HG02840 (cell line): Measurements from ENCODE around the gene FOXD2.

Source experiments
- ATAC-seq: cut with Tn5 transposase; IDR thresholded peaks from one replicate; pipeline ENCODE4 v1.9.1; 2021; ENCODE audit warnings: mild to moderate bottlenecking, moderate library complexity, moderate number of reproducible peaks; ENCODE audit not compliant: unreplicated experiment, low FRiP score

FOXD2 gene

DNA sequence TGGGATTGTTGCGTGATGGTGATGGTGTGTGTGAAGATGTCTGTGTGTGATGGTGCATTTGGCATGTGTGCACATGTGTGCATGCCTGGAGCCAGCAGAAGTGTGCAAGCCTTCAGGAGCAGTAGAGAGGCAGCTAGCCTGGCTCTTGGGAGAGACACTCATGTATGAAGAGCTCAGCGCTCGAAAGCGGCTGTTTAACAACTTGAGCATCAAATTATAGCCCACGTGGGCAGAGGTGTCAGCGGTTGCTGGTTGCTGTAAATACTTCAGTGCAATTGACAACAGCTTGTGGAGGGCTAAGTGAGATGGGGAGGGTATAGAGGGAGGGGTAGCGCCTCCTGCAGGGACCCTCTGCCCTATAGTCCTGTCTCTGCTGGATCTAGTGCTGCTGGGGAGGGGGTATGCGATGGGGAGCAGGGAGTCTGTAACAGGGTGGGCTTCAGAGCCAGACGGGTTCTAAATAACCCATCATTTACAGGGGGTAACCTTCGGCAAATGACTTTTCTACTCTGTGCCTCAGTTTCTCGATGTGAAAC, 21.5 kb downstream of the FOXD2 start:
- no peak for ATAC-seq

DNA sequence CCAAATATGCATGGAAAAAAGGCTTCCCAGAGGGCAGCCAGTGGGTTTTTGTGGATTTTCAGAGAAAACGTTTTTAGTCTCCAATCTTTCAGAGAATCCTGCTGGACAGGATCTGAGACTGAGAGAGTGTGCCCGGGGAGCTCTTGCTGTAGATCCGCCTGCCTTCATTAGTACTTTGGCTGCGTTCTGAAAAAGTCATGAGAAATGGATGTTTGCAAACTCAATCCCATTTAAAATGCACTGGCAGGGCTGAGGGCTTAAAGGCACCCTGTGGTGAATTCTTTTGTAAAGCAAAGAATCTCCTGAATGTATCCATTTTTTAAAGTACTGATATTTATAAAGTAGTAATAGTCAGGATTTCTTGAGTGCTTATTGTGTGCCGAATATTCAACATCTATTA, 22.2 kb downstream of the FOXD2 start:
- no peak for ATAC-seq

DNA sequence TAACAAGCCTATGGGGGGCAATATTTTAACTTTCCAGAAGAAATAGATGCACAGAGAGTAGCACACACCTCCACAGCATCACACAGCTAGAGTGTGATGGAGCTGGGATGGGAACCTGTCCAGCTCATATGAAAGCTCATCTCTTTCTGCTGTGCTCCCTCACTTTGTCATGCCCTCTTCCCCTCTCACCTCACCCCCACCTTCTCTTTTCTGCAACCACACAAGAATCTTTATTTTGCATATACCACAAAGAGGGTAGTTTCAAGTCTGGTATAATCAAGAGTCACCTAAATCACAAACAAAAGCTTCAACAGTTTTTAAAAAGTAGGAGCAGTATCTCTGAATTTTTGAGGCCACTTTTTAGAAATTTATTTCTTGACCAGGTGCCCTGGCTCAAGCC, 22.6 kb downstream of the FOXD2 start:
- ATAC-seq = no peak

DNA sequence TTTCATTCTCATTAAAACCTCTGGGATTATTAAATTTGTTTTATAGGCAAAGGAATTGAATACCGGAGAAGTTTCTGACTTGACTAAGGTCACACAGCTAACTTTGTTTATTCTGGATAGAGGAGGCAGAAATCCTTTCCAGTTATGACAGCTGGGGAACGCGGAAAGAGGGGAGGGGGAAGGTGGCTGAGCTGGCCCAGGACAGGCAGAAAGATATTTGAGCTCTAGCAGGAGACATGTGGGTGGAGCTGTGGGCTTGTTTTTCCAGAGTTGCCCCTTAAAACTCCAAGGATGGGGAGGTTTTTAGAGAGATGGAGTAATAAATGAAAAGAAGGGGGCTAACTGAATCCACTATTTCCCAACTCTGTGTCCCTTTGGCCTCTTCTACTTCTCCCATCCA, 27.8 kb downstream of the FOXD2 start:
- no peak for ATAC-seq

DNA sequence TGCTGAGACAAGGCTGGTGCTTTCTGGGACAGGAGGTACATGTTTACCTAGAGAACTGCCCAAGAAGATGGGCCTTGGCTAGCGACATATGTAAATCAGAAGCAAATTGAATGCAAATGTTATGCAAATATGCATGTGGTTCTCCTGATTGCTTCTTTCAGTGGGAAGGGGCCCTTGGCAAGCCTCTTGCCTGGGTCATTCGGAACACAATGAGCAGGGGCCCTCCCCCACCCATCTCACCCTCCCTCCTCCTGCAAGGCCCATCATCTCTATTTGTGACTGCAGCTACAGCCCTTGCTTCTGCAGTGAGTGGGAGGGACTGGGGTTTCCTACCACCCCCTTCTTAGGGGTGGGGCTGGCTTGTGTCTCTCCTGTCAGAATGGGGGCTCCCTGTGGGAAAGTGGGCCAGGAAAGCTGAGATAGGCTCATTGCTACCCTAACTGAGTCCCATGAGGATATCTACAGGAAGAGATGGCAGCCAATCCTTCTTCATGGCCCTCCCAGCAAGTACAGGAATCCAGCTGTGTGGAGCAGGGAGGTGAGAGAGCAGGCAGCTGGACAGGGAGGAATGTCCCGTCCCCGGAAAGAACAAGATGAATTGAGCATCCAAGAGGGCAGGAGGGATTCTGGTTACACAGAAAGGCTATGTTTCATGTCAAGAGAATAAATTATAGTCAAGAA, 31.0 kb downstream of the FOXD2 start:
- no peak for ATAC-seq

DNA sequence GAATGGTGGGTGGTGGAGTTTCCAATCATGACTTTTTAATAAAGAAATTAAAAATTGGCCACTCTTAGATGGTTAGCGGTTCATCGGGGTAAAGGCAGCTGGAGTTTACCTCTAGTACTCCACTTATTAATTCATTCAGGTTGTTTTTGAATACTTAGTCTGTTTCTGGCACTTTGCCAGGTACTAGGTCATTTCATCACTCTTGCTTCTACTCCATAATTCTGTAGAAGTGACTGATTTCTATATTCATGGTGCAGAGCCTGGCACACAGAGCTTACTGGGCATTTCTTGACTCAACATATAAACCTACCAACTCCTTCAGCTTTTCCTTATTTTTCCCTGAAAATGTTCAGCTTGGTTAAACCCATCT, 31.5 kb downstream of the FOXD2 start:
- ATAC-seq = no peak

DNA sequence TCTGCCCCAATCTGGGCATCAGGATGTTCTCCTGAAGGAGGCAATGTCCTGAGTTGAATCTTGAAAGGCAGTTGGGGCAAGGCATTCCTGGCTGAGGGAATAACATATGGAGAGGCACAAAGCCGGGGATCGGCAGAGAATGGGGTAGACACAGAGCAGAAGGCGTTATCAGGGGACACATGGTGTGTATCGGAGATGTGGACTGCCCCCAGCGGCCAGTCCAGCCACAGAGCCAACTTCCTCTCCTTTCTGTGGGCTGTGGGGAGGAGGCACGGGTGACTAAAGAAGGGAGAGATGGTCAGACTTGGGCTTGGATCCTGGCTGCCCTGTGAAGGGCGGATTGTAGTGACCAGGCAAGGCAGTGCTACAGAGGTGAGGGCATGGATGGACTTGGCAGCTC, 32.1 kb downstream of the FOXD2 start:
- no peak for ATAC-seq

DNA sequence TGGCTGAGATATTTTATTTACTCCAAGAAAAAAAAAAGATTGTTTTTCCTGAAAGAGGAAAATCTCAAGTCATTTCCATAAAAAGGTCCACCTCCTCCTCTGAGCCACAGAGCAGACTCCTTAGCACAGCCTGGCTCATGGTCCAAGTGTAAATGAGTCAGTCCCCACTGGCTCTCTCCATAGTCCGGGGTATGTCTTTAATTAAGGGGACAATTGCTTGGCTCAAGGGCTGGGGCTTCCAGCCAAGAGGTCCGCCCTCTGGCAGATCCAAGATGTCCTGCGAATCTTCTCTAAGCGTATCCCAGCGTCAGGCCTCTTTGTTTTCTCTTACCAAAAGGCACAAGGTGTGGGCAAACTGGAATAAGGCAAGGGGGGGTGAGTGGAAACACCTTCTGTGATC, 33.3 kb downstream of the FOXD2 start:
- no peak for ATAC-seq

DNA sequence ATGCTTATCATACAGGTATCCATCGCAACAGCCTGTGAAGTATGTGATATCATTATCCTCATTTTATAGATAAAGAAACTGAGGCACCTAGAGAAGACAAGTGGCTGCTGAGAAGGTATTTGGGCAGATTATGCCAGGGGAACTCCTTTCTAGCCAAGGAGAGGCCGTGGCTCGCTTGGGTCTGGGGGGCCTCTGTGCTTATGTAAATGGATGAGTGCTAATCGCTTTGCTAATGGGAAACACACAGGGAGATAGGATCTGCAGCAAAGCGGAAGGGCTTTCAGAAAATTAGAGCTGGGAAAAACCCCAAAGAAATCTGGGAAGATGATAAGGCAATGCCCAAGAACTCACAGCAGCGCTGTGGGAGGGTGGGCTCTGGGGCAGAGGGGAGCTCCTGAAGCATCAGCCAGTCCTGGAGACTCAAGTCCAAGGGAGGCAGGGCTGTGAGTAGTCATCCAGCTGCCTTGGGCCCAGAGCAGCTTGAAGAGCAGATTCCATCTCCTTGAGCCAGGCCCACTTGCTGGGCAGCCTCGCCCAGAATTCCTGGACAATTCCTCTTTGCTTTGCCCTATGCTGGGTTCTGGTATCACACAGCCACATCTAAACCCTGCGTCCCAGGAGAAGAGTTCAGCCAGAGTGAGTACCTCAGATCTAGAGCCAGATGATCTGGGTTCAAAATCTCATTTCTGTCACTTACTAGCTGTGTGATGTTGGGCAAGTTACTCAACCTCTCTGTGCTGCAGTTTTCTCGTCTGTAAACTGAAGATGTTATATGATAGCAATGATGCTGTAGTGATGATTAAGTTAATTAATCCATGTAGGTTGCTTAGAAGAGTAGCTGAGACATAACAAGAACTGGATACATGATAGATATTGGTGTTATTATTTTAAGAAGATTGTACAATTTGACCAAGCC, 36.7 kb downstream of the FOXD2 start:
- ATAC-seq = no peak

DNA sequence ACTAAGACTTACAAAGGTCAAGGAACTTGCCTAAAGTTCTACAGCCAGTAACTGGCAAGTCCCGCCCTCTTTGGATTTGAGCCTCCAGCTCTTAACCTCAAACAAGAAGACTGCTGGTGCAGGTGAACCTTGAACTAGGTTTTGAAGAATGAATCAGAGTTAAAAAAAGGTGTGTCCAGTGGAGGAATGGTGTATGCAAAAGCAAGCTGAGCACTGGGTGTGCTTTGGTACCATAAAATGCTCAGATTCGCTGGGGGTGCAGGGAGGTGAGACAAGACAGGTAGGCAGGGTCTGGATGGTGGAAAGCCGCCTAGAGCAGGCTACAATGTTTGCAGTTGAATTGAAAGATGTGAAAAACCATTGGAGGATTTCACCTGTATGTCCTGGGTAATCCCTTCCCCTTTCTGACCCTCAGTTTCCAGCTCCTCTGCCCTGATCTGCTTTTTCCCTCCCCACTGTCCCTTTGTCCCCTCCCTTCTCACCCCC, 39.8 kb downstream of the FOXD2 start:
- no peak for ATAC-seq

DNA sequence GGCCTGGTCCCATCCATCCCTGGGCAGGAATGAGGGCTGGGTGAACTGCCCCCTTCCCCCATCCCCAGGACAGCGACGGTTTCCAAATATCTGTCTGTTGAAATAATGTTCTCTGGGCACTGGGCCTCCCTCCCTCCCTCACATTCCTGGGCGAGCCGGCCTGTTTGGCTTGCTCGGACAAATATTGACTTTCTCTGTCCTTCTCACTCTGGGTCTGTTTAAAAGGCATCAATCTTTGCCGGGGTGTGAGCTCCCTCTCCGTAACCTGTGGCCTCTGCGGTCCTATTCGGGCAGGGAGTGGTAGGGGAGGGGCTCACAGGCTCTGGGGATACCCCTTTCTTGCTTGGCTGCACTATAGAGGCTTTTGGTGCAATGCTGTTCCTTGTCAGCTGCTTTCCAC, 40.2 kb downstream of the FOXD2 start:
- no peak for ATAC-seq

DNA sequence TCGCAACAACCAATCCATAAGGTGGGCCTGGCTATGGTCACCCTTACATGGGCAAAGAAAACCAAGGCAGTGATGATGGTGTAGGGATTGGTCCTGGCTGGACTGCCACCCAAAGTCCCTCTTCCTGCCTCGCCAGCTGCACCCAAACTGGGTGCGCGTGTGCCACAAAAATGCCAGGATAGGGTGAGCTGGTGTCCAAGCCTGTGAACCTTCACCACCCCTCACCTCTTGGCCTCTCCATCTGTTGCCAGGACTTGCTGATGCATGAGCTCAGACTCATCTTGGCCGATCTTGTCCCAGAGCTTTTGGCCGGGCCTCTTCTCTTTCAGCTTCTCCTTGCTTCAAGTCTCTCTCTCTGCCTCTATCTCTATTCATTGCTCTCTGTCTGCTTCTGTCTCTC, 41.8 kb downstream of the FOXD2 start:
- no peak for ATAC-seq

DNA sequence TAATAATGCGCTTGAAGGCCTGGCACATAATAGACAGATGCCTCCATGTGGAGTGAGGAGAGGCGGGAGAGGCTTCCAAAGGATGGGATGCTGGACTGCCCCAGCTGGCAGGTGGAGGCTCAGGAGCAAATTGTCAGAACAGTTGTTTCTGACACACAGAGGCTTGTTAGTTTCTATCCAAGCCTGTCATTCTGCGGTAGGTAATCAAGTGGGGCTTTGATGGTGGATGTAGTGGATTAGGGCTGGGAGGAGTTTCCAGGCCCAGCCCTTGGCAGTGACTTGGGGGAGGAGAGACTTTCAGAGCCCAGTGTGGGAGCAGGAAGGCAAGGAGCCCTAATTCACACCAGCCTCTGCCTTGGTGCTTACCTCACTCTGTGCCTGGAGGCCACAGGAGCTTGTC, 44.1 kb downstream of the FOXD2 start:
- no peak for ATAC-seq

DNA sequence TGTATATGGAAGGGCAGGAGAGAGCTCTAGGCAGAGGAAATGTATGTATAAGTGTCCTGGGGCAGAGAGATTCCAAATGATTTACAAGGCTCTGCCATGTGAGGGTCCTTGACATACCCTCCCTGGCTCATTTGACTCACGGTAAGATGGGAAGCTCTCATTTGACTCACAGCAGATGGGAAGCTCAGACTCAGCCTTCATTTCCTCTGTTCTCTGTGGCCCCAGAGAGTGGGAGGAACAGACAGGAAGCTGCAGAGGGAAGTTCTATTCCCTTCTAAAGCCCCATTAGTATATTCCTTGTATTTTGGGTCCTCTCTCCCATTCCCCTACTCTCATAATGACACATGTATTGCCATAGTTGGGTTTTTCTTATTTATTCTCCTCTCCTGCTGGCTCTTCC, 44.9 kb downstream of the FOXD2 start:
- no peak for ATAC-seq

DNA sequence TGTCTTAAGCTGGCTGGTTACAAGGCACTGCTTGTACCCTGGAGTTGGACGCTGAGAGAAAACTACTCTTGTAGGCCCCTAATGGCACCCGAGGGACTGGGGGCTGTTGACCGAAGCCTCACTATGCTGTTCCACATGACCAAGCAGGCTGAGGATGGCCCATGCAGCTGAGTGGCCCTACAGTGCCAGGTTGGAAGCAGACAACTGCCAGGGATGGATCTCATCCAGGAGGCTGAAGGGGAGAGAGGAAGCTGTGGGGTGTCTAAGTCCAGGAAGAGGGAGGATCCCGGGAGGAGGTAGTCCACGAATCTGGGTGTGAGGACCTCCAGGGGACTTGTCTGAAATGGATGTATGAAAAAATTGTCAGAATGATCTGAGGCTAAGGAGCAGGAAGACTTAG, 45.8 kb downstream of the FOXD2 start:
- ATAC-seq = no peak

DNA sequence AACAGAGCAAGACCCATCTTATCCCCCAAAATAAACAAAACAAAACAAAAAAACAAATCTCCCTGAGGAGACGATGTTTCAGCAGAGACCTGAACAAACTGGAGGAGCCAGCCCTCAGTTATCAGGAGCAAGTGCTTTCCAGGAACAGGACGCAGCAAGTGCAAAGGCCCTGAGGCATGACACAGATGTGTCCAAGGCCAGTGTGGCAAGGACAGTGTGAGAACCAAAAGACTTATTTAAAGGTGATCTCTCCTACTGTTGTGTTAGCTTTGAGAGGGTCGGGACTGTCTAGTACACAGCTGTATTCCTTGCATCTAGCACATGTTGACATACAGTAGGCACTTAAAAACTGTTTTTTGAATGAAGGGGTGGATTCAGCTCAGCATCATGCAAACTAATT, 48.0 kb downstream of the FOXD2 start:
- no peak for ATAC-seq

DNA sequence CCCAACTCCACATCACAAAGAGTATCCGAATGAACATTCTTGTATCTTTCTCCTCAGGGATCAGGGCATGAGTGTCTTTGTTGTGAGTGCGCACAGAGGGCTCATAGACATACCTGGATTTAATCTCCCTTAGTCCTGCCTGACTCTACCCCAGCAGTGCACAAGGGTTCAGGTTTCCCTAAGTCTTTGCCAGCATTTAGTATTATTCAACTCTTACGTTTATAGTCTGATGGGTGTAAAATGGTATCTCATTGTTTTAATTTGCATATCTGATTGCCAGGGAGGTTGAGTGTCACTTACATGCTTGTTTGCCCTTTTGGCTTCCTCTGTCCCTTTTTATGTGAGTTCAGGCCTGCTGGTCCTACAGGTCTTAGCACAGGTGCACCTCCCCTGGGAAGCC, 49.5 kb downstream of the FOXD2 start:
- ATAC-seq = no peak

DNA sequence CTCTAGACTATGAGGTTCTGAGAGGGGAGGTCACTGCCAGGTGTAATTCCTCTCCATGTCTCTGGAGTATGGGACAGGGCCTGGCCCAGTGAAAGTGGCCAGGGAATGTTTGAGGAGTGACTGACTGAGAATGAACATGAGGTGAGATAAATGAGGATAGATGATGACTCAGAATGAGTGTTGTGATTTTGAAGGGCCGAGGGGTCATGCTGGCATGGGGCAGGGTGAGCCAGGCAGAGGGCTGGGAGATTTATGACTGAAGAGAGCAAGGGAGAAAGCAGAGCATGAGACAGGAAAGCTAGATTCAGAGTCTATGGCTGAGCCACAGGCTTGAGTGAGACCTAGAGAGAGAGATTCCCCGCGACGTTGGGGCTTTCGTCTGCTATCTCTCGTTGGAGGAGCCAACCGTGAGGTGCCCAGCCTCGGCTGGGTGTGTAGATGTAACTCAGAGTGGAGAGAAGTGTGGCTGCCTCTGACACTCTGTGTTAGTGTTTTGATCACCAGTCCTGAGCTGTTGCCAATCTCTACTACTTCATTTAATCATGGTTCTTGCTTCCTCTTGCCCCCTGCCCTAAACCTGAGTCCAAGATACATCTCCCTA, 50.1 kb downstream of the FOXD2 start:
- no peak for ATAC-seq
